Measurements from ENCODE around the gene PDC. TPM values are rescaled to one million over a fixed set of nuclear protein-coding genes. Genes with fewer than 3 reads are reported as not detected.
"Not testable (repeated sequence)": the region's sequence is repeated elsewhere in the genome, so short reads cannot be mapped to it uniquely, and the experiment has no call there.

PDC gene
- polyA plus RNA-seq, 4 donors: 0.27 to 0.76 (median 0.34) TPM; not detected in 1

DNA sequence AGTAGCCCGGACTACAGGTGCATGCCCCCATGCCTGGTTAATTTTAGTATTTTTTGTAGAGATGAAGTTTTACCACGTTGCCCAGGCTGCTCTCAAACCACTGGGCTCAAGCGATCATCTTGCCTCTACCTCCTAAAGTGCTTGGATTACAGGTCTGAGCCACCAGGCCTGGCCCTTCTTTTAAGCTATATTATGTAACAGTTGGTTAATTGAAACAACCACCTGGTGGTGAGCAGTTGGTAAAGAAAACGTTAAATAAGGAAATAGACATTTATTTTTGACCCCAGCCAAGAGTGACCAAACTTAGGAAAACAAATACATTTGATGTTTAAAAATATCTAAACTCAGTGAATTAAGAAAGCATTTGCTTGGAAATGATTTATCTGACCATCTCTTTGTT is 12.1 kb upstream of the PDC start:
- no peak for DNase-seq (ENCODE audit: low read depth in 4 of 4, low spot score in 3 of 4)

DNA sequence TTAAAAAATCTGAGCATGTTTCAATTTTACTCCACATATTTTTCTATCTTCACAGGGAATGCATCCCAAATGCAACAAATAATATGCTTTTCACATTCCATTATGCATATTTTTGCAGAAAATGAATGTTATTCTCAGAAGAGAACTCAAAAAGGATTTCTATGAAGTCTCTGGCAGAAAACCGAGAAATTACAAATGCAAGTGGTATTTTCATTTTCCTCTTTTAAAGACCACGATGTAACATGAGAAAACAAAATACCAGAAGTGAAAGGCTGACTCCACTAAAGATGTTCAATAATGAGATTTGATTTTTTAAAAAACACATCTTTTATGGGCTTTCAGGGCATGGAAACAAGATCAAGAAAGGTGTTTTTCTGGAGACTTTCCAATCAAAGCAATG is 5.0 kb upstream of the PDC start:
- DNase-seq (ENCODE audit: low read depth in 4 of 4, low spot score in 3 of 4): no peak

DNA sequence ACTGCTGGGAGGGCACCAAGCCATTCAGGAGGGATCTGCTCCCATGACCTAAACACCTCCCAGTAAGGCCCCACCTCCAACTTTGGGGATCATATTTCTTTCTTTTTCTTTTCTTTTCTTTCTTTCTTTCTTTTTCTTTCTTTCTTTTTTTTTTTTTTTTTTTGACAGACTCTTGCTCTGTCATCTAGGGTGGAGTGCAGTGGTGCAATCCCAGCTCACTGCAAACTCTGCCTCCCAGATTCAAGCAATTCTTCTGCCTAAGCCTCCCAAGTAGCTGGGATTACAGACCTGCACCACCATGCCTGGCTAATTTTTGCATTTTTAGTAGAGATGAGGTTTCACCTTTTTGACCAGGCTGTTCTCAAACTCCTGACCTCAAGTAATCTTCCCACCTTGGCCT is 4.6 kb upstream of the PDC start:
- not testable (repeated sequence) for DNase-seq (ENCODE audit: low read depth in 4 of 4, low spot score in 3 of 4)

DNA sequence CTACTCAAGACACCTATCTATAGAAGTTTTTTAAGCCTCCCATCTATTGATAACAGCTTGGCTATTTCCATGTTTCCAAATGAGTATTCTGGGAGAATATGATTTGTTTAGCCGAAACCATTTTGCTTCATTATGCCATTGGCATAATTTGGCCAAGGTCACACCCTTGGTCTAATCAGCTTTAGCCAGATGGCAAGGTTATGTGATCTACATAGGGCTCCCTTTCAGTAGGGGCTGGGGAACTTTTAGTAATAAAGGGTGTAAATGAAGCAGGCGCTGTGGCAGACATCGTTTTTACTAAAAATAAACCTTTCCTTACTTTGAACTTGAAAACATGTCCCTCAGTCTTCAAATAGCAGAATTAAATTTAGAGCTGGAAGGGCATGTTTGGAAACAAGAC is 3.0 kb upstream of the PDC start:
- no peak for DNase-seq (ENCODE audit: low read depth in 4 of 4, low spot score in 3 of 4)

DNA sequence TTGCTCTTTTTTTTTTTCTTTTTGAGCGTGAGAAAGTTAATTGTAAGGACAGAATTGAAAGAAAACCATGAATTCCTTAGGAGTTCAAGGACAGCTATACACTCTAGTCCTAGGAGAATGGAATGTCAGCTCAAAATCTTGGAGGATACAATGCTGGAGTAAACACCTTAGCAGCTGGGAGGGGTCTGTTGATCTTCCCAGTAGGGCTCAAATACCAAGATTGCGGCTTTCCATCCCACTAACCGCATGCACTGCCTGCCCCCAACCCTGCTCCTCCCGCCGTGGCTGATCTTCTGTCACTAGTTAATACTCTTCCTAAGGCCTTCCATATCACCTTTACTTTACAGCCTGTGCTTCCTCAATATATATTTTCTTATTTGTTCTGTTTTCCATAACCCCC is 2.6 kb upstream of the PDC start:
- DNase-seq (ENCODE audit: low read depth in 4 of 4, low spot score in 3 of 4): no peak

DNA sequence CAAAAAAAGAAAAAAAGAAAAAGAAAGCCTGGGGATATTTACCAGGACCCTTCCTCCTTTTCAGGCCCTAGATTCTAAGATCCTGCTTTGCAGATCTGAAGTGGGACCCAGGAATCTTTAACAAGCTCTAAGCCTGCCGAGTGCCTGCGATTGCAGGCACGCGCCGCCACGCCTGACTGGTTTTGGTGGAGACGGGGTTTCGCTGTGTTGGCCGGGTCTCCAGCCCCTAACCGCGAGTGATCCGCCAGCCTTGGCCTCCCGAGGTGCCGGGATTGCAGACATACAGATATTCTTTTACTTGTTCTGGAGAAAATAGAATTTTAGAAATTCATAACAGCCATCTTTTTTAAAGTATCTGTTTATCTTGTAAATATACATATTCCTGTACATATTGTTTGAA is 1.8 kb downstream of the PDC start:
- not testable (repeated sequence) for DNase-seq (ENCODE audit: low read depth in 4 of 4, low spot score in 3 of 4)

DNA sequence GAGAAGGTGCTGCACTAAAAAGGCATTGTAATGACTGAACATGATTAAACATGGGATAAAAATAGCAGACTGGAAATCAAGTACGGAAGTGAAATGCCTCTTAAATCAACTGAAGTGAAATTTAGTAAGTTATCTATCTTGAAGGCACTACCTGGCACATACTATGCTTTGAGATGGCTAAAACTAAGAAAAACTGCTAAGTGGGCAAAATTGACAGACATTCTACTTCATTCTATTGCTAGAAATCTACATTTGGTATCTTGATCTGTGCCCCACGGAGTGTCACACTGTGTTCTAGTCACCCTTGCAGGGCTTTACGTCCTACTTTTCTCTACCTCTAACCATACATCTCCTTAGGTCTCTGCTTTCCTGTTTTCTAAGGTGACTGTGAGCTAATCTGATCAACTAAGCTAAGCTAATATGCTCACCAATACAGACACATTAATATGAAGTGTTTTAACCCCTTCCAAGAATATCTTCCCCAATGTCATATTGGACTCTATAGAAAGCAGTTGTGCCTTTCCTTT is 4.1 kb downstream of the PDC start:
- no peak for DNase-seq (ENCODE audit: low read depth in 4 of 4, low spot score in 3 of 4)

DNA sequence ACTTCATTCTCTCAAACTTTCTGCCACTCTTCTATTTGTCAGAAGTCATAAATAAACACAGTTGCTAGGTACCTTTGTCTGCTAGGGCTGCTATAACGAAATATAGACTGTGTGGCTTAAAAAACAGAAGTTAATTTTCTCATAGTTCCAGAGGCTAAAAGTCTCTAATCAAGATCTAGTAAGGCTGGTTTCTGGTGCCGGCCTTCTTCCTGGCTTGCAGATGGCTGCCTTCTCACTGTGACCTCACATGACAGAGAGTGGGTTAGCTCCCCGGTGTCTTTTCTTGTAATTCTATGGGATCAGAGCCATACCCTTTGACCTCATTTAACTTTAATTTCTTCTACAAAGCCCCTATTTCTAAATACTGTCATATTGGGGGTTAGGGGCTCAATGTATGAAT is 5.9 kb downstream of the PDC start:
- DNase-seq (ENCODE audit: low read depth in 4 of 4, low spot score in 3 of 4): no peak

DNA sequence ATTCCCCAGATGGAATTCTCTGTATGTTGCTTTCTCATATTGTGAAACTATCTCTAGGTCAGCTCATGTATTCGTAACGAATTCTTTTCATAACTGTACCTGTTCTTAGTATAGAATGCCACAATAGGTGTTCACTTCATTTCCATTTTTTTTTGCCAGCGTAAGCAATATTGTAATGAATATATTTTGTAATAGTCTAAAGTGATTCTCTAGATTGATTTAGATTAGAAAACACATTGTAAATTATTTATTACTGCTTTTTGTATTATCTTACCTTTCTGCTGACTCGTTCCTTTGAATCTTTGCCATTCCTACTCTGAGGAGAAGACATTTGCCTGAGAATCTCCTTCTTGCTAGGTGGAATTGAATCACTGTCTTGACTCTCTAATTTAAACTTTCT is 14.8 kb downstream of the PDC start:
- no peak for DNase-seq (ENCODE audit: low read depth in 4 of 4, low spot score in 3 of 4)

DNA sequence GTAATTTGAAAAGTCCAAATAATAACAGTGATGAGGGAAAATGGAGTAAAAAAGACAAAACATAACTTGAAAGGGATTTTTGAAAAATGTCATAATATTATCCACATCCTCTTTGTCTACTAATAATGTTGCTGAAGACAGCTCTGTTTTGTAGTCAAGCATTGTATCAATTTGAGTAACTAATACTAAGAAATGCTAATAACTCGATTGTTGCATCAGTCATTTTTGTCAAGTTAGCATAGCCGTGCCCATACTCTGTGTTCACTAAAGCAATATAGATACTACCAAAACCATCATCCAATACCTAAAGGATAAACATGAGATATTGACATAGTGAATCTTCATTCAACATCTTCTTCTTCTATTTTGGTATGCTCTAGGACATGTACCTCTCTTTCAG is 17.3 kb downstream of the PDC start:
- DNase-seq (ENCODE audit: low read depth in 4 of 4, low spot score in 3 of 4): no peak

DNA sequence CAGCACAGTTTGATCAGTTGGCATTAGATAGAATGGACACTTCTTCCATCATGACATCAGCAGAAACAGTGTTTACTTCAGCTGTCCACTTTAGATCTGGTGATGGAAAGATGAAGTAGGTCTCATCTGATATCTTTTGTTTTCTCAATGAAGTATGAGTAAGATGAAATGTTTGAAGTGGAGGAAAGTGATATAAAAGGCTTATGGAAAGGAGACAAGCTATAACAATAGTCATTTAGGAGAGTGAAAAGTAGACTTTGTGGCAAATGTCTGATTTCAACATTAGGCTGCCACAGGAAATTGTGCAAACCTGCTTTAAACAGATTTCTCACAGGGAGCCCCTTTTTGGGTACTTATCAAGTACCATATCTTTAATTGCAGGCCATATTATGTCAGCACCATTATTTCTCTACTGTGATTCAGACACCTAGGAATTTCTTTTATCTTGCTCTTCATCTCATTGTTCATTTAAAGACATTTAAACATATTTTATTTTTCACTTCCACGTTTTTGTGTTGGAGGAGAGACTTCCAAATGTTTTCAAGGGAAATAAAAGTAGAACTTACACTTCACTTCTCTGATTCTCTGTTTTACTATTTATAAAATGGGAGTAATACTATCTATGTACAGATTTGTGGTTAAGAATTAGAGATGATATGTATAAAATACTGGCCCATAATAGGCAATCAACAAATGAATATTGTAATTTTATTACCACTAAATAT is 18.1 kb downstream of the PDC start:
- DNase-seq (ENCODE audit: low read depth in 4 of 4, low spot score in 3 of 4): no peak

DNA sequence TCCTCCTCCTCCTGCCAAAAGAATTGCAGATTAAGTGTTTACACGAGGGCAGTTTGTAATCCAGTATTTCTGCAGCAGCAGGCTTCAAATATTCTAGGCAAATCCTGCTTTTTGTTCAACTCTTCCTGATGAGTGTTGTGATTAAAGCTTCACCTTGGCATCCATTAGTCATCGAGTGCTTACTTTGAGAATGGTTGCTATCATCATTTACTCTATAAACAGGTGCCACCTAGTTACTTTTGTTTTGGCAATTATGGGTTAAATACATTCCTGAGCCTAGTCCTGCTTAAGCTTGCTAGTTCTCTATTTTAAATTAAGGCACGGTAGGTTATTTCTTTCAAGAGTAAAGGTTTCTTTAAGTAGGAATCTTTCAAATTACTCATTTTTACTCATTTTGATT is 20.3 kb downstream of the PDC start:
- no peak for DNase-seq (ENCODE audit: low read depth in 4 of 4, low spot score in 3 of 4)

DNA sequence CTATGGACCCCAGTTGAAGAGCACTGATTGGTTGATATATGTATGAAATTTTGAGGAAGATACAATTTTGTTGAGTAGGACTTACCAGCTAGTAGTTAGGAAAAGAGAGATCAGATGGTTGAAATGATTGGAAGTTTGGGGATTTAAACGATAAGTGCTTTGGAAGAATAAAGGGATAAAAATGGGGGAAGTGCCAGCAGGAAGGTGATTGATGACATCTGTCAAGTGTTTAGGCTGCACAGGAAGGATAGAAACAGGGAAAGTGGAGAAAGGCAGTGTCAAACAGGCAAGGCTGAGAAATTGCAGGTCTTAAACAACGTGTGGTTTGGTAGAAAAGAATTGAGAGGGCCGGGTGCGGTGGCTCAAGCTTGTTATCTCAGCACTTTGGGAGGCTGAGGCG is 22.3 kb downstream of the PDC start:
- no peak for DNase-seq (ENCODE audit: low read depth in 4 of 4, low spot score in 3 of 4)

DNA sequence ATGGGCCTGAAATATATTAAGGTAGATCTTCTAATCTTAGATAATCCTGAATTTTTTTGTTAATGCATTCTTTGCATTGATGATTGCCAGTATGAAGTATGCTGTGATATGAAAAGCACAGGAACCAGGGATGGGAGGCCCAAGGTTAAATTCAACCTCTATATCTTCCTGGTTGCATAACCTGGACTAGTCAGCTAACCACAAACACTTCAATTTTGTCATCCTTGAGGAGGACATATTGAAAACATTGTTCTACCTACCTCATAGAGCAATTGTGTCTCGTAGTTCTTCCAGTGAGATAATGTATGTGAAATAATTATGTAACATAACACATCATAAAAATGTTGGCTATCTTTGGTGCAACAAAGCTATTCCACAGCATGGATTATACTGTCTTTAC is 25.6 kb downstream of the PDC start:
- no peak for DNase-seq (ENCODE audit: low read depth in 4 of 4, low spot score in 3 of 4)

DNA sequence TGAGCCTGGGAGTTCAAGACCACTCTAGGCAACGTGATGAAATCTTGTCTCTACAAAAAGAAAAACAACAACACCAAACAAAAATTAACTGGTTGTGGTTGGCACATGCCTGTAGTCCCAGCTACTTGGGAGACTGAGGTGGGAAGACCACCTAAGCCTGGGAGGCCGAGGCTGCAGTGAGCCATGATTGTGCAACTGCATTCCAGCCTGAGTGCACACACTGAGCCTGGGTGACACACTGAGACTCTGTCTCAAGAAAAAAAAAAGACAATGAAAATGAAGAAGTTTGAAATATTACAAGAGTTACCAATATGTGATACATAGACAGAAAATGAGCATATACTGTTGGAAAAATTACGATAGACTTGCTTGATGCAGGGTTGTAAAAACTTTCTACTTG is 31.9 kb downstream of the PDC start:
- no peak for DNase-seq (ENCODE audit: low read depth in 4 of 4, low spot score in 3 of 4)

DNA sequence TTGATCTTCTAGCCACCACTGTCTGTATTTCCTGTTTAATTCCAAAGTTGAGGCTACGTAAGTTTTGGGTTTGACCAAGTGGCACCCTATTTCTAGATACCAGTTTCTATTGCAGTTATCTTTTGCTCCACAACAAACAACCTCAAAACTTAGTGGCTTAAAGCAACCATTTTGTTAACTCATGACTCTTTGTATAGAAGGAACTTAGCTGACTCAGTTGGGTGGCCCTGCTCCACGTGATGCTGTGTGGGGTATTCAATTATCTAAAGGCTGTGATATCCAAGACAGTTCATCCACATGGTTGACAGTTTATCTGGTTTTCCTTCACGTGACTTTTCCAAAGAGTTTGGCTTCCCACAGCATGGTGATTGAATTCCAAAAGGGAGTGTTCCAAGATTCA is 34.8 kb downstream of the PDC start:
- no peak for DNase-seq (ENCODE audit: low read depth in 4 of 4, low spot score in 3 of 4)

DNA sequence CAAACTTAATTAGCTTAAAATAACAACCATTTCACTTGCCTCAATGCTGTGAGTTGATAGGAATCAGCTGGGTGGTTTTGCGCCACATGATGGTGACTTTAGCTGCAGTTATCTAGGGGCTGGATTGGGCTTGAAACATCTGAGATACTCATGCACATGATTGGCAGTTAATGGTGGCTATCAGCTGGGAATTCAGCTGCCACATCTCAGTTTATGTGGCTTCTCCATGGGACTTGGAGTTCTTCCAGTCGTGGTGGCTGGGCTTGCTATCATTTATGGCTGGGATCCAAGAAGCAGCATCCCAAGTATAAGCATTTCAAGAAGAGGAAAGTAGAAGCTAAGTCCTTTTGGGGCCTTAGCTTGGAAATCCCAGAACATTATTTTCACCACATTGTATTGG is 36.4 kb downstream of the PDC start:
- DNase-seq (ENCODE audit: low read depth in 4 of 4, low spot score in 3 of 4): no peak

DNA sequence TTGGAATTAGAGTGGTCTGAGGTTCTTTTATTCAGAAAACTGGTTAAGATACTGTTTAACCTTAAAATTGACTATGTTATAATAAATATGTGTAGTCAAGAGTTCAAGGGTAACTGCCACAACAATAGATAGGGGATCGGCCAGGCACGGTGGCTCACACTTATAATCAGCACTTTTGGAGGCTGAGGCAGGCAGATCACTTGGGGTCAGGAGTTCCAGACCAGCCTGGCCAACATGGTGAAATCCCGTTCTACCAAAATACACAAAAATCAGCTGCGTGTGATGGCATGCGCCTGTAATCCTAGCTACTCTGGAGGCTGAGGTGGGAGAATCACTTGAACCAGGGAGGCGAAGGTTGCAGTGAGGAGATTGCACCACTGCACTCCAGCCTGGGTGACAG is 39.5 kb downstream of the PDC start:
- no peak for DNase-seq (ENCODE audit: low read depth in 4 of 4, low spot score in 3 of 4)

DNA sequence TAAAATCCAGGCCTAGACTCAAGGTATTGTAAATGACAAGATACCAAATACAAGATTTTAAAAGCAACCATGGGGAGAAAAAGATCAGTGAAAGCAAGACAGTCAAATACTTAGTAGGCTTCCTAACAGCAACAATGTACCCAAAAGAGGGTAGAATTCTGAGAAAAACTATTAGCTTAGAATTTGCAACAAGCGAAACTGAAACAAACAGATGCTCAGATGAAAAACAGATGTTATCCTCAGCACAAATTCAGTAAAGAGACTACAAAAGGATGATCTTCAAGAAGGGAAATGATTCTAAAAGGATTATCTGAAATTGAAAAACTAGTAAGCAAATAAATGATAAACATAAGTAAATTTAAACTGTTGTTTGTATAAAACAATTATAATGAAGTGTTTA is 40.0 kb downstream of the PDC start:
- DNase-seq (ENCODE audit: low read depth in 4 of 4, low spot score in 3 of 4): no peak

DNA sequence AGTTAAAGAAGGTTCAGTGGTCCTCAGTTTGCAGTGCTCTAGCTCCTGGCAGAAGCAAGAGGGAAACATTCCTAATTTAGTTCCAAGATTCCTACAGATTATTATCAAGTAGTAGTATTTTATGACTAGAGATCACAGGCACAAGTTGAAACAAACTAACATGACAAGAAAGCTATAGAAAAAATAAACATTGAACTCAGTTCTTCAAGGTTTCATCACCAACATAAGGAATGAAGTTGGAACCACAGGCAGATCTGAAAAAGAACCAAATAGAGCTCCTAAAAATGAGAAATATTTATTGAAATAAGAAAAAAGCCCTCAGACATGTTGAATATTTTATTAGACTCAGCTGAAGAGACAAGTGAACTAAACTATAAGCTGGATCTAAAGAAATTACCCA is 40.6 kb downstream of the PDC start:
- DNase-seq (ENCODE audit: low read depth in 4 of 4, low spot score in 3 of 4): no peak

DNA sequence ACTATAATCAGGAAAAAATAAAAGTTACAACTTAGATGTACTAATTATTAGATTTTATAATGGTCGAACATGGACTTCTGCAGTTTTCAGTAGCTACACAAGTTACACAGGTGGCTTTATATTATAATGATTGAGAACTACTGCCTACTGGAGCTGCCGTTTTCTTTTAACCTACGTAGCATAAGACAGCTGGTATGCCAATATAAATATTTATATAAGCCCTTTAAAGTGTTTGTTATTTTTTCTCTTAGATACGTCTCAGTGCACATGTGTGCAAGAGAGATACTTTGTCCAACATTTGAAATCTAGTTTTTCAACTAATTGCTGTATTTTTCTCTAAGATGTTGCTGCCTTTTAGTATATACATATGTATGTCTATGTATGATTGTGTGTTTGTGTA is 42.4 kb downstream of the PDC start:
- no peak for DNase-seq (ENCODE audit: low read depth in 4 of 4, low spot score in 3 of 4)

DNA sequence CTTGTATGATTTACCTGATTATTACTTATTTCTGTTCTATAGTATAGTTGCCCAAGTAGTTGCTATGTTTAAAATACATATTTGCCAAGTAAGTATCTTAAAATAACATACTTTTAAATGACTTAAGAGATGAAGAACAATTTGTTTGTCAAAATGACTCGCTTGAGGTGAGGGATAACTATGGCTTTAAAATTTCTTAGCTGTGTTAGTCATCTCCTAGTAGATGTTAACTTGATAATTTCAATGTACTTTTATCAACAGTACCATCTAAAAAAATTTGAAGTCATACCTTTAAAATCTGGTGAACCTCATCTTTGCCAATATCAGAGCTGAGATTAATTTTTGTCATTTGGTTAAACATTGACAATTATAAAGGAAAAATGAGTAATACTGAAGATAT is 47.6 kb downstream of the PDC start:
- DNase-seq (ENCODE audit: low read depth in 4 of 4, low spot score in 3 of 4): no peak

DNA sequence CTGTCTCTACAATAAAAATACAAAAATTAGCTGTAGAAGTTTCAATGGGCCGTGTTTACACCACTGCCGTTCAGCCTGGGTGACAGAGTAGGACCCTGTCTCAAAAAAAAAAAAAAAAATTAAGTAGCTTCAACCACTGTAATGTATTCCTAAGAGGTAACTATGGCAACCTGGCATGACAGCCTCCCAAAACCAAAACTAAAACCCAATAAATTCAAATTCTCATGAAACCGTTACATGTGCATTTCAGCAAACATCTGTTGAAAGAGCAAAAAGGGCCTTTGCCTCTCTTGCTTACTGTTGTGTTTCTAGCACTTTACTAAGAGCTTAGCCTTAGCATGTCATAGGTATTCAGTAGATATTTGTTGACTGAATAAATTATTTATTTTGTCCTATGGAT is 51.8 kb downstream of the PDC start:
- DNase-seq (ENCODE audit: low read depth in 4 of 4, low spot score in 3 of 4): no peak
